ENCODE measurements around the gene GPD2.

GRCh38 chr2:156455361-156455975 is 19.3 kb downstream of the GPD2 start:
- no peak for TF ChIP-seq CTCF (IDR thresholded peaks at IDR 0.05; ENCODE audit: low read depth, low read length)
- no peak for TF ChIP-seq MAX (IDR thresholded peaks at IDR 0.05; ENCODE audit: low read depth, low read length)
- no peak for TF ChIP-seq POLR2A (IDR thresholded peaks at IDR 0.05; ENCODE audit: extremely low read depth, insufficient read length)
- no peak for TF ChIP-seq MYC (IDR thresholded peaks at IDR 0.05; ENCODE audit: low read depth, low read length)
